GM10847 (cell line): ENCODE measurements around the gene CTSA.

Experiments used
- POLR2A ChIP-seq: IDR thresholded peaks from 2 replicates; pipeline ENCODE4 v1.6.1; 2011; ENCODE audit not compliant: insufficient read length; ENCODE audit errors: extremely low read depth

CTSA gene

DNA sequence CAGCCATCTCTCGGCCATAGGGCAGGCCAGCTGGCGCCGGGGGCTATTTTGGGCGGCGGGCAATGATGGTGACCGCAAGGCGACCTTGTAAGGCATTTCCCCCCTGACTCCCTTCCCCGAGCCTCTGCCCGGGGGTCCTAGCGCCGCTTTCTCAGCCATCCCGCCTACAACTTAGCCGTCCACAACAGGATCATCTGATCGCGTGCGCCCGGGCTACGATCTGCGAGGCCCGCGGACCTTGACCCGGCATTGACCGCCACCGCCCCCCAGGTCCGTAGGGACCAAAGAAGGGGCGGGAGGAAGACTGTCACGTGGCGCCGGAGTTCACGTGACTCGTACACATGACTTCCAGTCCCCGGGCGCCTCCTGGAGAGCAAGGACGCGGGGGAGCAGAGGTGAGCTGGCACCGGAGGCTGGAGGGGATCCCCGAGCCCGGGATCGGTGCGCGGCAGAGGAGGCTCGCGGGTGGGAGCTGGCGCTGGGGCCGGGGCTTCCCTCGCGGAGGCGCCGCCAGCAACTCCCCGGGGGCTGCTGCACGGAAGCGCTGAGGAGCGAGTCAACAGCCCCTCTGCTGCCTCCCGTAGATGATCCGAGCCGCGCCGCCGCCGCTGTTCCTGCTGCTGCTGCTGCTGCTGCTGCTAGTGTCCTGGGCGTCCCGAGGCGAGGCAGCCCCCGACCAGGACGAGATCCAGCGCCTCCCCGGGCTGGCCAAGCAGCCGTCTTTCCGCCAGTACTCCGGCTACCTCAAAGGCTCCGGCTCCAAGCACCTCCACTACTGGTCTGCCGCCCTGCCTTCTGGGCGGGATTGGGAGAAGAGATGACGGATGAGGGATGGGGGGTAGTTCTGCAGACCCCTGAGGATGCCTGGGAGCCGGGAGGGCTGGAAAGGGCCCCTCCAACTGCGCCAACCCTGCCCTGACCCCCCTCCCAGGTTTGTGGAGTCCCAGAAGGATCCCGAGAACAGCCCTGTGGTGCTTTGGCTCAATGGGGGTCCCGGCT is at the start of gene CTSA, which contains the start of gene NEURL2:
Gene CTSA (plus strand): TSS at position 351 of the 999 bp plus-strand sequence. CDS start 234 bp downstream, at position 585.
Gene NEURL2 (minus strand): TSS at position 224 of the 999 bp plus-strand sequence. CDS start 217 bp downstream, at position 7.
- TF ChIP-seq POLR2A, result peak; percentile 79

DNA sequence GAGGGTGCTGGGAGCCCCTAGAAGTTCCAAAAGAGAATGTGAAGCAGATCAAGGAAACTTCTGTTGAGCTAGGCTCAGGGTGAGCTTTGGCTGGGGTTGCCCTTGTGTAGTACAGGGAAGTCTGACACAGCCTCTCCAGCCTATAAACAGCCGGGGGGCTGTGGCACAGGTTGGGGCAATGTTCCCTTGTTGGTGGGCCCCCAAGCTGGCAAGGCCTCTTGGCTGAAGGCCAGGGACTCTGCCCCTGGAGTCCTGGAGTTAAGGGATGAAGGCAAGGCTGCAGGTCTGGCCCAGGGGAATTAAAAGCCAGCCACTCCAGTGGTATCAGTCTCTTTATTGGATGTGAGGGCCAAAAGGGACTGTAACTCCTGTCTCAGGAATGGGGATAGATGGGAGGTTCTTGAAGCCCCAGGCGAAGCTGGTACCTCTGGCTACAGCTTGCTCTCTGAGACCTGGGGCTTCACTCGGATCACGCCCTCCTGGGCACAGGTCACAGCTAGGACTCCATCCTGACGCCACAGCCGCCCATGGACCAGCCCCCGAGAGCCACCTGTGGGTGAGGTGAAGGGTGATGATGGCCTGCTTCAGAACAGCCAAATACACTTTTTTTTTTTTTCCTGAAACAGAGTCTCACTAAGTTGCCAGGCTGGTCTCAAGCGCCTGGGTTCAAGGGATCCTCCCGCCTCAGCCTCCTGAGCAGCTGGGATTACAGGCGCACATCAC is 49.6 kb upstream of the CTSA start:
- no peak for TF ChIP-seq POLR2A

DNA sequence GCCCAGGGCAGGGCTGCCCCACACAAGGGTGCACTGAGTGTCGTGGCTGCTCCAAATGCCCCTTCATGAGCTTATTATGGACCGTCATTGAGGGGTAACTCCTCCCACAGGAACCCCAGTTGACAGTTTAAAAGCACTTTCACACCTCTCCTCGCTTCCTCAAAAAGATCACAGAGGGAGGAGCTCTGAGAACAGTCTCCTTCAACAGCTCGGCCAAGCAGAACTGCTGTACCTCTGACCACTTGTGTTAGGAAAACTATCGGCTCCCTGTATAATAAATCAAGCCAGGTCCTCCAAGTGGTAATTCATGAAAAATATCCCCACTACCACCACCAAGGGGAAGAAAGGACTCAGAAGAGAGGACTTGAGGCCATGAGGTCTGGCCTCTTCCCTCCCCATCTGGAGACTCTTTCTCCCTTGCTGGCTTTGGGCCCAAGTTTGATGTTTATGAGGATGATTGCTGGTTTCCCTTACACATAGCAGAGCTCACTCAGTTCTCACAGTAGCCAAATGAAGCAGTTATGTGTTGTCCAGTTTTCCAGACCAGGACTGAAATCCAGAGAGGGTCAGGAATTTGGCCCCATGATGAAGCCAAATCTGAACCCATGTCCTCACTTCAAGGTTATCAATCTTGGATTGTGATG is 48.8 kb upstream of the CTSA start:
- TF ChIP-seq POLR2A, result no peak

DNA sequence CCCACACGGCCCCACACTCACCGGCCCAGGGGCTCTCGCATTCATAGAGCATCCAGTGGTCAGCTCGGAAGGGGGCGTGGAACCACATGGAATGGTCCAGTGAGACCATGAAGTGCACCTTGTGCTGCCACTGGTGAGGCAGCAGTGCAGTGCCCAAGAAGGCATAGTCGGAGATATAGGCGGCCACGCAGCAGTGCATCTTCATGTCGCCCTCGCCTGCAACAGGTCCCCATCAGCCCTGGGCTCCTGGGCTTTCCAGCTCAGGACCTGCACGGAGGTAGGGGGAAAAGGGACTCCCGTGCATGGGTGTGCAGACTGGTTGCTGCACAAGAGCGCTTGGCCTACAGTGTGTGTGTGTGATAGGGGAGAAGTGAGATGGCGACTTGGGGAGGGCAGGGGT is 47.6 kb upstream of the CTSA start:
- no peak for TF ChIP-seq POLR2A

- no peak for TF ChIP-seq POLR2A
Observed at GRCh38 chr20:45845452-45845851, 45.7 kb upstream of the CTSA start.

DNA sequence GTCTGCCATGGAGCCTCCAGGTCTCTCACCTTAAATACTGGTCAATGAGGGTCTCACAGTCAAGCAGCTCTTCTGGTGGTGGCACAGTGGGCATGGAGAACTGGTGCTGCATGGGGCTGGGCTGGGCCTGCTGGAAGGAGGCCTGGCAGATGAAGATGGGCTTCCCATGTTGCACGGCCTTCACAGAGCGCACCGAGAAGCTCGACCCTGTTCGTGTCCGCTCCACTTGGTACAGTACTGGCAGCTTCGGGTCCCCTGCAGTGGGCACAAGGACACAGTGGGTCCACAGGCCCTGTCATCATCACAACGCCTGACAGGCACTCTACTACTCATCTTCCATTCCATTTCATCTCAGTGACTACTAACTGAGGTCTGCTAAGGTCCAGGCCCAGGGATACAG is 42.7 kb upstream of the CTSA start:
- no peak for TF ChIP-seq POLR2A

- TF ChIP-seq POLR2A, result no peak
Observed at GRCh38 chr20:45848969-45849582, 42.1 kb upstream of the CTSA start.

DNA sequence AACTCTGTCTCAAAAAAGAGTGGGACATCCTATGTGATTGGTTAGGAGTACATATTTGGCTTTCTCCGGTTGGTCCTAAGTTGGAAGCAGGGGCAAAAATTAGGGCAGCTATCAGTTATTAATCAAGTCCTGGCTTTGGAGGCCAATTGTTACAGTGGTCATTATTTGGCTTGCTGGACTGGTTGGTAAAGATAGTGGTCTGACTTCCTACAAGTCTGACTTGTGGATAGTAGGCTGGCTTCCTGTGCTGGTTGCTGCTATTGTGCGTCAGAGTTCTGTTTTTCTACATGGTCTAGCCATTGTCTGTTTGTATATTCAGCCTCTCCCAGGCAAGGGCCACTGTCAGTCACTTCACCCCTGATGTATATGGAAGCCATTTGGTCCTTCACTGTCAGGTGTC is 40.9 kb upstream of the CTSA start:
- TF ChIP-seq POLR2A, result no peak

DNA sequence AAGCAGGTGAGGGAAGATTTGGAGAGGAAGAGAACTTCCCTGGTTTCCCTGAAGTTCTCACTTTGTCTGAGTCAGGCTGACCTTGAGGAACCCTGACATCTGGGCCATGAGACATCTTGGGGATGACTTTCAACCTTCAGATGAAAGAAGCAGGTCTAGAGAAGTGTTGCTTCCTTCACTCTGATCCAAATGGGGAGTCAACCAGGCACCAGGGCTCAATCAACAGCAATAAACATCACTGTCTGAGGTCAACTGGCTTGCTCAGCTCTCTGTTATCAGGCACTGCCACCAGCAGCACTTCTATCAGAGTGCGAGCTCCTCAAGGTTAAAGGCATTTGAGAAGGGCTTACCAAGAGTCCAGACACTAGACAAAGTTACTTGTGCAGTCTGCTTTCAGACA is 40.2 kb upstream of the CTSA start:
- TF ChIP-seq POLR2A, result no peak

- no peak for TF ChIP-seq POLR2A
Observed at GRCh38 chr20:45851501-45851900, 39.6 kb upstream of the CTSA start.

GRCh38 chr20:45852326-45852725 is 38.8 kb upstream of the CTSA start:
- TF ChIP-seq POLR2A, result no peak

DNA sequence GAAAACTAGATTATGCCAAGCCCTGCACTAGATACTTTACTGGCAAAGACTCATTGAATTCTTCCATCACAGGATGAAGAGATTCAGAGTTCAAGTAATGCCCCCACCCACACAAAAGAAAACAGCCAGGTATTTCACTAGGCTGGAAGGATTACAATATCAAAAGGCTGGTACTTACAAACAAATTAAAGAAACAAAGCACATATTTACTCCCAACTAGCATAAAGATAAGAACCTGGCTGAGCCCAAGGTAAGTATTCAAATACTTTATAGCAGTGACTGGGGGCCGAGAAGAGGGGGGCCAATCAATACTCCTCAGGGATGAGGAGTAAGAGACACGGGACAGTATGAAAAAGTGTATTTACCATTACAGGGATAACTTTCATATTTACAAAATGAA is 37.7 kb upstream of the CTSA start:
- no peak for TF ChIP-seq POLR2A

DNA sequence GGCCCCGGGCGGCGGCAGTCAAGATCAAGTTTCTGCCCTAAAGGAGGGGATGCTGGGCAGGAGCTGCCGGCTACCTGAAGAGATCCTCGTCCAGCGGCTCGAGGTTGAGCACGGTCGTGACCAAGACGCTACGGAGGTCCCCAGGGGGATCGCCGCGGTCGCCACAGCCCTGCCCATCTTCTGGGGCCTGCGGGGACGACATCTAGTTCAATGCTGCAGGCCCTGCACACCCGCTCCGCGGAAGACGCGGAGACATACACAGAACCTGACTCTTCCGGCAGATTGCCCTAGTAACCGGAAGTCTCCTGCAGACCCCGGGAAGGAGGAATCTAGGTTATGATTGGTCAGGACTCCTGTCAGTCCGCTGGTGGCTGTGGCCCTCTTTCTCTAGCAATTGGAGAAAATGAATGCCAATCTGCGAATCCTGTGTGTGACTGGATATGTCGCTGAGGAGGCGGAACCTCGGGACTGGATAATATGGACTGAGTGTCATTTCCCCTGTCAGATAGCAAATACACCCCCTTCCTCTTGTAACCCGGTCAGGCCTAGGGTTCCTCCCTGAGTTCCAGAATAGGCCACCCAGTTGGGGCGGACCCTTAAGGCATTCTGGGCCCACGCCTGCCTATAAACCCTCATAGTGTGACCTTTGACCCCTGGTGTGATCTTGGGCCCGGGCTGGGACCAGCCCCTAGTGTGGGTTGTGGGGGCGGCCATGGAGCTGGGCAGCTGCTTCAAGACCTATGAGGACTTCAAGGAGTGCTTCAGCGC is 33.8 kb upstream of the CTSA start, which contains the start of the genes ACOT8 and ZSWIM3:
Gene ACOT8 (minus strand): TSS at position 279 of the 768 bp plus-strand sequence. CDS start 77 bp downstream, at position 202.
Gene ZSWIM3 (plus strand): TSS at position 501 of the 768 bp plus-strand sequence. CDS start 212 bp downstream, at position 713.
- peak; percentile 82 for TF ChIP-seq POLR2A

GRCh38 chr20:45857882-45858216 is 33.3 kb upstream of the CTSA start:
- TF ChIP-seq POLR2A, result no peak
